Thyroid gland (tissue), 4 donors: Measurements from ENCODE around the gene KMT2D.

ENCODE experiments used
- CTCF ChIP-seq, 6 experiments: fragments of 200-600 bp in 3 of 6; fragments of 450-650 bp in 3 of 6; sonication (generic) in 3 of 6; IDR thresholded peaks; one replicate each; pipeline ENCODE4 v1.5.1; 2016 to 2019; ENCODE audit warnings: antibody characterized with exemption in 6 of 6, mild to moderate bottlenecking in 2 of 6, inconsistent platforms in 1 of 6, moderate library complexity in 1 of 6
- POLR2A ChIP-seq, 2 donors: fragments of 450-650 bp; IDR thresholded peaks; one replicate each; pipeline ENCODE4 v1.6.1; 2017; ENCODE audit warnings: antibody characterized with exemption in 2 of 2, mild to moderate bottlenecking in 2 of 2, moderate library complexity in 1 of 2

GRCh38 chr12:49015196-49015595 is 45.4 kb downstream of the KMT2D start:
- TF ChIP-seq POLR2A (IDR thresholded peaks at IDR 0.05) (no peak), CTCF (IDR thresholded peaks at IDR 0.05) (no peak)
